ENCODE data around the gene SCGB3A1. TPM values are rescaled to one million over a fixed set of nuclear protein-coding genes. Genes with fewer than 3 reads are reported as not detected.

SCGB3A1 gene
- polyA plus RNA-seq, 2 donors = 1.0 to 6.1 TPM

GRCh38 chr5:180599981-180600553 is 8.8 kb upstream of the SCGB3A1 start:
- no peaks in the 10 kb centered on the region for H3K4me1 ChIP-seq (ENCODE audit: control insufficient read depth in 2 of 2, insufficient read depth in 2 of 2, low read length in 1 of 2)
- H3K36me3 ChIP-seq (ENCODE audit: control insufficient read depth in 2 of 2, insufficient read depth in 2 of 2, low read length in 1 of 2) = no peaks in the 10 kb centered on the region
- 73 to 78% methylated on average over 16 of the region's 16 CpGs for whole genome bisulfite sequencing, 2 donors
- H3K27me3 ChIP-seq (ENCODE audit: control insufficient read depth in 1 of 2, insufficient read depth in 2 of 2, low read length in 2 of 2) = no peaks in the 10 kb centered on the region
- H3K27ac ChIP-seq (ENCODE audit: low read depth in 2 of 2, low read length in 1 of 2) = no peak overlapping the region
- H3K4me3 ChIP-seq (ENCODE audit: low read depth in 1 of 2, low read length in 2 of 2) = no peak overlapping the region
- H3K9me3 ChIP-seq (ENCODE audit: control insufficient read depth in 2 of 2, insufficient read depth in 1 of 2, low read depth in 1 of 2, low read length in 1 of 2) = peaks cover 0 to under 1% of the 10 kb centered on the region in 2 donors

DNA sequence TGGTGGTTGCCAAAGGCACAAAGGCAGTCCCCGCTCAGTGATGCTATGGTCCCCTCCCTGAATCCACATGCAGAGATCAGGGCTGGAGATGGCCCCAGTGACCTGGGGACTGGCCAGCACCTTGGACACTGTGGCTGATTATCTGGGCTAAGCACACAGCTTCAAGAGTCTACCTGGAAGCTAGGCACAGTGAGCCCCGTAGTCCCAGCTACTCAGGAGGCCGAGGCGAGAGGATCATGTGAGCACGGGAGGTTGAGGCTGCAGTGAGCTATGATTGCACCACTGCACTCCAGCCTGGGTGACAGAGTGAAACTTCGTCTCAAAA is 8.3 kb upstream of the SCGB3A1 start:
- Histone ChIP-seq H3K4me3 (ENCODE audit: low read depth in 1 of 2, low read length in 2 of 2) (no peak overlapping the region), H3K36me3 (ENCODE audit: control insufficient read depth in 2 of 2, insufficient read depth in 2 of 2, low read length in 1 of 2) (no peaks in the 10 kb centered on the region), H3K27ac (ENCODE audit: low read depth in 2 of 2, low read length in 1 of 2) (no peak overlapping the region), H3K4me1 (ENCODE audit: control insufficient read depth in 2 of 2, insufficient read depth in 2 of 2, low read length in 1 of 2) (no peaks in the 10 kb centered on the region), H3K27me3 (ENCODE audit: control insufficient read depth in 1 of 2, insufficient read depth in 2 of 2, low read length in 2 of 2) (no peaks in the 10 kb centered on the region), H3K9me3 (ENCODE audit: control insufficient read depth in 2 of 2, insufficient read depth in 1 of 2, low read depth in 1 of 2, low read length in 1 of 2) (peaks cover 0 to 4% of the 10 kb centered on the region in 2 donors)
- 91% methylated on average over 6 of the region's 6 CpGs for WGBS, 2 donors

DNA sequence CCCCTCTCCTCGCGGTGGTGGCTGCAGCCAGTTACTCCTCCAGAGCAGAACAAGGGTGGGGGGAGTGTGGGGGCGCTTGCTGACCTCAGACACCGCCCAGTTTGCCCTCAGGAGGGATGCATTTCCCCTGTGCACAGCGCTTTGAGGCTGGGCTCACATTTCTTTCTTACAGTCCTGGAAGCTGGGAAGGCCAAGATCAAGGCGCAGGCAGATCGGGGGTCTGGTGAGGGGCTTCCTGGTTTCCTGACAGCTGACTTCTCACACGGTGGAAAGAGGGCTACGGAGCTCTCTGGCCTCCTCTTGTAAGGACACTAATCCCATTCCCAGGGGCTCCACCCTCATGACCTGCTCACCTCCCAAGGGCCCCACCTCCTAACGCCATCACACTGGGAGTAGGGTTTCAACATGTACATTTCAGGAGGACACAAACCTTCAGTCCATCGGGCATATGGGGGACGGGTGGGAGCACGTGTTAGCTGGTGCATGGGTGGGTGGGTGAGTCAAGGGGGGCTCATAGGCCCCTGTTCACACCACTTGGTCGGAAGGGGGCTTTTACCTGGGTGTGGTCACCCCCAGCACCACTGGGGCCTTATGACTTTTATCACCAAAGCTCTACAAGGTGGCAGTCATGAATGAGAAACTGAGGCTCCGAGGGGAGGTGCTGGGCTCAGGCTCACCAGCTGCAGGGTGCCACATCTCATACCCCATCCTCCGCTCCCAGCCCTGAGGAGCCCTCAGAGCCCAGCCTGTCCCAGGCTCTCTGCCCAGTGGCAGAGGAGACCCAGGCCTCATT is 7.7 kb upstream of the SCGB3A1 start:
- no peaks in the 10 kb centered on the region for H3K27me3 ChIP-seq (ENCODE audit: control insufficient read depth in 1 of 2, insufficient read depth in 2 of 2, low read length in 2 of 2)
- WGBS, 2 donors = 89% methylated on average over 14 to 16 of the region's 16 CpGs
- H3K27ac ChIP-seq (ENCODE audit: low read depth in 2 of 2, low read length in 1 of 2) = no peak overlapping the region
- H3K9me3 ChIP-seq (ENCODE audit: control insufficient read depth in 2 of 2, insufficient read depth in 1 of 2, low read depth in 1 of 2, low read length in 1 of 2) = peaks cover 0 to 4% of the 10 kb centered on the region in 2 donors
- no peaks in the 10 kb centered on the region for H3K4me1 ChIP-seq (ENCODE audit: control insufficient read depth in 2 of 2, insufficient read depth in 2 of 2, low read length in 1 of 2)
- no peaks in the 10 kb centered on the region for H3K36me3 ChIP-seq (ENCODE audit: control insufficient read depth in 2 of 2, insufficient read depth in 2 of 2, low read length in 1 of 2)
- no peak overlapping the region for H3K4me3 ChIP-seq (ENCODE audit: low read depth in 1 of 2, low read length in 2 of 2)

GRCh38 chr5:180598316-180598701 is 7.0 kb upstream of the SCGB3A1 start:
- 69 to 78% methylated on average over 9 of the region's 9 CpGs for WGBS, 2 donors

GRCh38 chr5:180596668-180597231 is 5.5 kb upstream of the SCGB3A1 start:
- Histone ChIP-seq H3K4me1 (ENCODE audit: control insufficient read depth in 2 of 2, insufficient read depth in 2 of 2, low read length in 1 of 2) (no peaks in the 10 kb centered on the region), H3K27ac (ENCODE audit: low read depth in 2 of 2, low read length in 1 of 2) (no peak overlapping the region), H3K36me3 (ENCODE audit: control insufficient read depth in 2 of 2, insufficient read depth in 2 of 2, low read length in 1 of 2) (no peaks in the 10 kb centered on the region), H3K27me3 (ENCODE audit: control insufficient read depth in 1 of 2, insufficient read depth in 2 of 2, low read length in 2 of 2) (peaks cover 0 to 6% of the 10 kb centered on the region in 2 donors), H3K4me3 (ENCODE audit: low read depth in 1 of 2, low read length in 2 of 2) (no peak overlapping the region), H3K9me3 (ENCODE audit: control insufficient read depth in 2 of 2, insufficient read depth in 1 of 2, low read depth in 1 of 2, low read length in 1 of 2) (peaks cover 0 to 4% of the 10 kb centered on the region in 2 donors)
- 54 to 55% methylated on average over 19 to 24 of the region's 24 CpGs for WGBS, 2 donors

More at GRCh38 chr5:180598316-180598701, 7.0 kb upstream of the SCGB3A1 start:
- peaks cover 0 to 4% of the 10 kb centered on the region in 2 donors for H3K9me3 ChIP-seq (ENCODE audit: control insufficient read depth in 2 of 2, insufficient read depth in 1 of 2, low read depth in 1 of 2, low read length in 1 of 2)
- no peak overlapping the region for H3K4me3 ChIP-seq (ENCODE audit: low read depth in 1 of 2, low read length in 2 of 2)
- H3K27ac ChIP-seq (ENCODE audit: low read depth in 2 of 2, low read length in 1 of 2) = no peak overlapping the region
- no peaks in the 10 kb centered on the region for H3K36me3 ChIP-seq (ENCODE audit: control insufficient read depth in 2 of 2, insufficient read depth in 2 of 2, low read length in 1 of 2)
- no peaks in the 10 kb centered on the region for H3K4me1 ChIP-seq (ENCODE audit: control insufficient read depth in 2 of 2, insufficient read depth in 2 of 2, low read length in 1 of 2)
- H3K27me3 ChIP-seq (ENCODE audit: control insufficient read depth in 1 of 2, insufficient read depth in 2 of 2, low read length in 2 of 2) = no peaks in the 10 kb centered on the region

- Histone ChIP-seq H3K4me1 (ENCODE audit: control insufficient read depth in 2 of 2, insufficient read depth in 2 of 2, low read length in 1 of 2) (peaks cover 0 to under 1% of the 10 kb centered on the region in 2 donors), H3K27ac (ENCODE audit: low read depth in 2 of 2, low read length in 1 of 2) (no peak overlapping the region), H3K36me3 (ENCODE audit: control insufficient read depth in 2 of 2, insufficient read depth in 2 of 2, low read length in 1 of 2) (no peaks in the 10 kb centered on the region), H3K9me3 (ENCODE audit: control insufficient read depth in 2 of 2, insufficient read depth in 1 of 2, low read depth in 1 of 2, low read length in 1 of 2) (peaks cover 0 to 4% of the 10 kb centered on the region in 2 donors), H3K27me3 (ENCODE audit: control insufficient read depth in 1 of 2, insufficient read depth in 2 of 2, low read length in 2 of 2) (peaks cover 0 to 10% of the 10 kb centered on the region in 2 donors), H3K4me3 (ENCODE audit: low read depth in 1 of 2, low read length in 2 of 2) (no peak overlapping the region)
- 87% methylated on average over 12 of the region's 12 CpGs for WGBS, 2 donors
Measured at GRCh38 chr5:180596115-180596667, 4.9 kb upstream of the SCGB3A1 start.

DNA sequence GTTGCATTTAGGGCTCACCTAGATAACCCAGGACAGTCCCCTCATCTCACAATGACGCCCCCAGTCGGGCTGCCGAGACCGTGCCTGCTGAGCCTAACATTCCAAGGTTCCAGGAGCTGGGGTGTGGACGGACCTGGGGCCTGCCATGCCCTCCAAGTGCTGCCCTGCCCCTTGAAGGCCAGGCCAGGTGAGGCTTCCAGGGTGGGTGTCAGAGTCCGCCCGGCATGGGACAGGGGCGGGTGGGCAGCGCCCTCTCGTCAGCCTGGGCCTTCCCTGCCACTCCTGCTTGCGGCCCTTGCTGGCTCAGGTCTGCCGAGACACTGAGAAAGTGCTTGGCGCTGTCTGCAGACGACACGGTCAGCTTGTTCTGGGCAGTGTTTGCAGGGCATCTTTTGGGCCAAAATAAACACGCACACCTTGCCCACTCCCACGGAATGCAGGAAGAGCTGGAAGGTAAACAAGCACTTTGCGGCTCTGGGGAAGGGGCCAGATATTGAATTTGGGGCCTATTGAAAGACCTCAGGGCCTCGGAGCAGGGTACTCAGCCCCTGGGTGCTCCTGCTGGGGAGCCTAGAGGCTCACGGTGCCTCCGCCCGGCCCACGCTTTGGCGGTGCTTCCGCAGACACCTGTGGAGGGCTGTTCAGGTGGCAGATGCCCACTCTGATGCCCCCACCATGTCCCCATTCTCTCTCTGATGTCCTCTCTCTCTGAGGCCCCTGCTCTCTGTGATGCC is 4.2 kb upstream of the SCGB3A1 start:
- Histone ChIP-seq H3K36me3 (ENCODE audit: control insufficient read depth in 2 of 2, insufficient read depth in 2 of 2, low read length in 1 of 2) (no peaks in the 10 kb centered on the region), H3K27me3 (ENCODE audit: control insufficient read depth in 1 of 2, insufficient read depth in 2 of 2, low read length in 2 of 2) (peaks cover 0 to 16% of the 10 kb centered on the region in 2 donors), H3K27ac (ENCODE audit: low read depth in 2 of 2, low read length in 1 of 2) (no peak overlapping the region), H3K4me3 (ENCODE audit: low read depth in 1 of 2, low read length in 2 of 2) (no peak overlapping the region), H3K9me3 (ENCODE audit: control insufficient read depth in 2 of 2, insufficient read depth in 1 of 2, low read depth in 1 of 2, low read length in 1 of 2) (peaks cover 0 to 4% of the 10 kb centered on the region in 2 donors), H3K4me1 (ENCODE audit: control insufficient read depth in 2 of 2, insufficient read depth in 2 of 2, low read length in 1 of 2) (peaks cover 4 to 7% of the 10 kb centered on the region in 2 donors)
- 79 to 82% methylated on average over 20 to 25 of the region's 25 CpGs for WGBS, 2 donors

- Histone ChIP-seq H3K27ac (ENCODE audit: low read depth in 2 of 2, low read length in 1 of 2) (no peak overlapping the region), H3K27me3 (ENCODE audit: control insufficient read depth in 1 of 2, insufficient read depth in 2 of 2, low read length in 2 of 2) (peaks cover 0 to 21% of the 10 kb centered on the region in 2 donors), H3K4me1 (ENCODE audit: control insufficient read depth in 2 of 2, insufficient read depth in 2 of 2, low read length in 1 of 2) (peaks cover 6 to 9% of the 10 kb centered on the region in 2 donors), H3K36me3 (ENCODE audit: control insufficient read depth in 2 of 2, insufficient read depth in 2 of 2, low read length in 1 of 2) (no peaks in the 10 kb centered on the region), H3K4me3 (ENCODE audit: low read depth in 1 of 2, low read length in 2 of 2) (no peak overlapping the region), H3K9me3 (ENCODE audit: control insufficient read depth in 2 of 2, insufficient read depth in 1 of 2, low read depth in 1 of 2, low read length in 1 of 2) (peaks cover 0 to 4% of the 10 kb centered on the region in 2 donors)
- WGBS, 2 donors = 79 to 88% methylated on average over 2 of the region's 2 CpGs
Measured at GRCh38 chr5:180595046-180595379, 3.7 kb upstream of the SCGB3A1 start.

DNA sequence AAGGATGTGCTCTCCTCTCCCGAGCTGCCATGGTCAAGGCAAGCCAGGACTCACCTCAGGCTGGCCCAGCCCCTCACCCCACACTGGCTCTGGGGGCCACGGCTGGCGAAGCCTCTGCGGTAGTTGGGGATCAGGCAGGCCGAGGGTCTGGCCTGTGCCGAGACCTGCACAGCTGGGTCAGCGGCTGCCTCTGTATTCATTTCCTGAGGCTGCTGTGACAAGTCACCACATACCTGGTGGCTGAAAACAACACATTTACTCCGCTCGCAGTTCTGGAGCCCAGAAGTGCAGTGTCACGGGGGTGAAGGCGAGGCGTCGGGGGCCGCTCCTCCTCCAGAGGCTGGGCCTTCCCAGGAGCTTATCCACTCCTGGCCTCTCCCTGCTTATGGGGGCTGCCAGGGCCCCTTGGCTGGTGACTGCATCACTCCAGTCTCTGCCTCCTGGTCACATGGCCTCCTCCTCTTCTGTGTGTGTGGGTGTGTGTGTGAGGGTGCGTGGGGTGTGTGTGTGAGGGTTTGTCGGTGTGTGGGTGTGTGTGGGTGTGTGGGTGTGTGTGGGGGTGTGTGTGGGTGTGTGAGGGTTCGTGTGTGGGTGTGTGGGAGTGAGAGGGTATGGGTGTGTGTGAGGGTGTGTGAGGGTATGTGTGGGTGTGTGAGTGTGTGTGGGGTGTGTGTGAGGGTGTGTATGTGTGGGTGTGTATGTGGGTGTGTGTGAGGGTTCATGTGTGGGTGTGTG is 3.2 kb upstream of the SCGB3A1 start:
- peaks cover 6 to 9% of the 10 kb centered on the region in 2 donors for H3K4me1 ChIP-seq (ENCODE audit: control insufficient read depth in 2 of 2, insufficient read depth in 2 of 2, low read length in 1 of 2)
- 74 to 76% methylated on average over 17 of the region's 17 CpGs for WGBS, 2 donors
- peaks cover 0 to 4% of the 10 kb centered on the region in 2 donors for H3K9me3 ChIP-seq (ENCODE audit: control insufficient read depth in 2 of 2, insufficient read depth in 1 of 2, low read depth in 1 of 2, low read length in 1 of 2)
- H3K4me3 ChIP-seq (ENCODE audit: low read depth in 1 of 2, low read length in 2 of 2) = no peak overlapping the region
- H3K27me3 ChIP-seq (ENCODE audit: control insufficient read depth in 1 of 2, insufficient read depth in 2 of 2, low read length in 2 of 2) = peaks cover 0 to 26% of the 10 kb centered on the region in 2 donors
- no peak overlapping the region for H3K27ac ChIP-seq (ENCODE audit: low read depth in 2 of 2, low read length in 1 of 2)
- H3K36me3 ChIP-seq (ENCODE audit: control insufficient read depth in 2 of 2, insufficient read depth in 2 of 2, low read length in 1 of 2) = no peaks in the 10 kb centered on the region

Measured in esophagus (tissue), 2 donors.